ENCODE measurements around the gene NRXN3.

NRXN3 gene

GRCh38 chr14:79443602-79444001 lies 1273.4 kb downstream of the NRXN3 start:
- Histone ChIP-seq H3K4me3 (ENCODE audit: low read length) (no peak overlapping the region), H3K27me3 (ENCODE audit: control insufficient read depth, insufficient read depth, low read length) (no peaks in the 10 kb centered on the region), H3K36me3 (ENCODE audit: control insufficient read depth, insufficient read depth, low read length) (no peaks in the 10 kb centered on the region), H3K9ac (ENCODE audit: low read length) (no peak overlapping the region), H3K4me1 (ENCODE audit: control insufficient read depth, insufficient read depth, low read length) (no peaks in the 10 kb centered on the region), H3K9me3 (ENCODE audit: control insufficient read depth, low read length) (no peaks in the 10 kb centered on the region)

- Histone ChIP-seq H3K4me1 (ENCODE audit: control insufficient read depth, insufficient read depth, low read length) (no peaks in the 10 kb centered on the region), H3K36me3 (ENCODE audit: control insufficient read depth, insufficient read depth, low read length) (no peaks in the 10 kb centered on the region), H3K27me3 (ENCODE audit: control insufficient read depth, insufficient read depth, low read length) (no peaks in the 10 kb centered on the region), H3K9me3 (ENCODE audit: control insufficient read depth, low read length) (no peaks in the 10 kb centered on the region), H3K4me3 (ENCODE audit: low read length) (no peak overlapping the region), H3K9ac (ENCODE audit: low read length) (no peak overlapping the region)
Observed at GRCh38 chr14:79448960-79449359, 1278.8 kb downstream of the NRXN3 start.

DNA sequence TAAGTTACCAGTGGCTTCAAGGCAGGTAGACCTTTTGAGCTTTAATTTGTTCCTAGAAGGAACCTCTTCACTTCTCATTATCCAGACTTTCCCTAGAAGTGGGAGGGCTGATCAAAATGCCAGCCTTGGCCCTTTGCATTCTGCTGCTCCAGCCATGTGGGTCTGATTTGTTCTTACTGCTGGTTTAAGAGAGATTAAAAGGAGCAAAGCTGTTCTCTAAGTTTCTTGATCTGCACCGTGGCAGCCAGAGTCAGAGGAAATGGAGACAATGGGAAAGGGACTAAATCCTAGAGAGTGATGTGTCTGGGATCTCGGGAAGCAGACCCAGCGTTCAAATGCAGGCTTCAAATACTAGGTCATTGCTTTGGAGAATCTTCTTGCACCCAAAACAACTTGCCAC lies 1281.4 kb downstream of the NRXN3 start:
- Histone ChIP-seq H3K9ac (ENCODE audit: low read length) (no peak overlapping the region), H3K4me3 (ENCODE audit: low read length) (no peak overlapping the region), H3K27me3 (ENCODE audit: control insufficient read depth, insufficient read depth, low read length) (no peaks in the 10 kb centered on the region), H3K36me3 (ENCODE audit: control insufficient read depth, insufficient read depth, low read length) (no peaks in the 10 kb centered on the region), H3K9me3 (ENCODE audit: control insufficient read depth, low read length) (no peaks in the 10 kb centered on the region), H3K4me1 (ENCODE audit: control insufficient read depth, insufficient read depth, low read length) (no peaks in the 10 kb centered on the region)

- no peaks in the 10 kb centered on the region for H3K4me1 ChIP-seq (ENCODE audit: control insufficient read depth, insufficient read depth, low read length)
- no peaks in the 10 kb centered on the region for H3K27me3 ChIP-seq (ENCODE audit: control insufficient read depth, insufficient read depth, low read length)
Observed at GRCh38 chr14:79453276-79453675, 1283.1 kb downstream of the NRXN3 start.

DNA sequence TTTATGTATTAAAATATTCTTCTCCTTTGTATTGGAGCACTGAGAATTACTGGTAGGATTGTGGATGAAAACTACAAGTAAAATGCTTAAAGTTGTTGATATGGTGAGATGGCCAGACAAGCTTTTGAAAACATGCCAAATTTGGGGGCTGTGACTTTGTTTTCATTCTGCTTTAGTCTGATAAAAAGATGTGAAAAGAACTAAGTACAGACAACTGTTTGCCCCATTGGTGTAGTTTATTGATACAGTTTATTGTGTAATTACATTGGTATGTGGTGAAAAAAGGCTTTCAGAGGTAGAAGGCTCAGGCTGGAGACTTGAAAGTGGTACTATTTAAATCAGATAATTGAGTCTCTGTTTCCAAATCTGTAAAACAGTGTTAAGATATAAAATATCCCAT lies 1294.3 kb downstream of the NRXN3 start:
- Histone ChIP-seq H3K9me3 (ENCODE audit: control insufficient read depth, low read length) (no peaks in the 10 kb centered on the region), H3K4me1 (ENCODE audit: control insufficient read depth, insufficient read depth, low read length) (no peaks in the 10 kb centered on the region), H3K36me3 (ENCODE audit: control insufficient read depth, insufficient read depth, low read length) (no peaks in the 10 kb centered on the region), H3K4me3 (ENCODE audit: low read length) (no peak overlapping the region), H3K9ac (ENCODE audit: low read length) (no peak overlapping the region), H3K27me3 (ENCODE audit: control insufficient read depth, insufficient read depth, low read length) (no peaks in the 10 kb centered on the region)

More at GRCh38 chr14:79453276-79453675, 1283.1 kb downstream of the NRXN3 start:
- Histone ChIP-seq H3K9ac (ENCODE audit: low read length) (no peak overlapping the region), H3K36me3 (ENCODE audit: control insufficient read depth, insufficient read depth, low read length) (no peaks in the 10 kb centered on the region), H3K9me3 (ENCODE audit: control insufficient read depth, low read length) (no peaks in the 10 kb centered on the region), H3K4me3 (ENCODE audit: low read length) (no peak overlapping the region)

GRCh38 chr14:79465651-79466050 lies 1295.5 kb downstream of the NRXN3 start:
- Histone ChIP-seq H3K4me1 (ENCODE audit: control insufficient read depth, insufficient read depth, low read length) (no peaks in the 10 kb centered on the region), H3K9me3 (ENCODE audit: control insufficient read depth, low read length) (no peaks in the 10 kb centered on the region), H3K9ac (ENCODE audit: low read length) (no peak overlapping the region), H3K27me3 (ENCODE audit: control insufficient read depth, insufficient read depth, low read length) (no peaks in the 10 kb centered on the region), H3K4me3 (ENCODE audit: low read length) (no peak overlapping the region), H3K36me3 (ENCODE audit: control insufficient read depth, insufficient read depth, low read length) (no peaks in the 10 kb centered on the region)

GRCh38 chr14:79466938-79467527 lies 1296.9 kb downstream of the NRXN3 start:
- H3K4me1 ChIP-seq (ENCODE audit: control insufficient read depth, insufficient read depth, low read length): no peaks in the 10 kb centered on the region
- no peak overlapping the region for H3K4me3 ChIP-seq (ENCODE audit: low read length)
- no peaks in the 10 kb centered on the region for H3K9me3 ChIP-seq (ENCODE audit: control insufficient read depth, low read length)
- H3K9ac ChIP-seq (ENCODE audit: low read length): no peak overlapping the region
- H3K27me3 ChIP-seq (ENCODE audit: control insufficient read depth, insufficient read depth, low read length): no peaks in the 10 kb centered on the region
- H3K36me3 ChIP-seq (ENCODE audit: control insufficient read depth, insufficient read depth, low read length): no peaks in the 10 kb centered on the region

GRCh38 chr14:79467835-79468234 lies 1297.7 kb downstream of the NRXN3 start:
- H3K9ac ChIP-seq (ENCODE audit: low read length): no peak overlapping the region
- H3K36me3 ChIP-seq (ENCODE audit: control insufficient read depth, insufficient read depth, low read length): no peaks in the 10 kb centered on the region
- H3K4me1 ChIP-seq (ENCODE audit: control insufficient read depth, insufficient read depth, low read length): no peaks in the 10 kb centered on the region
- no peaks in the 10 kb centered on the region for H3K27me3 ChIP-seq (ENCODE audit: control insufficient read depth, insufficient read depth, low read length)
- no peaks in the 10 kb centered on the region for H3K9me3 ChIP-seq (ENCODE audit: control insufficient read depth, low read length)
- no peak overlapping the region for H3K4me3 ChIP-seq (ENCODE audit: low read length)

DNA sequence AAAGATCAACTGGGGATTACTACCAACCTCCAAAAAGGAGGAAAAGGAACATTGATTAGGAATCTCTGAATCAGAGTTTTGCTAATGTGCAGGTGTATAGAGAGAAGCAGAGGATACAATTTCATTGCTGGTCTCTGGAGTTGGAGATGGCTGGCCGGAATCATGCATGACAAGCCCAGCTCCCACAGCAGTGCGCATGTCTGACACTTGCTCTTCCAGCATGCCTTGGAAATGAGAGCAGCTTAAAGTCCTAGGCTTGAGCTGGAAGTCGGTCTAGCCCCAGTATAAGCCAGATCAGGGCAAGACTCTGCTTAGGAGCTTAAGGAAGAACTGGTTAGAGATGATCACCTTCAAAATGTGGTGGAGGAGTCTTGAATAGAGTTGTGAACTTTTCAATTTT lies 1298.3 kb downstream of the NRXN3 start:
- no peaks in the 10 kb centered on the region for H3K36me3 ChIP-seq (ENCODE audit: control insufficient read depth, insufficient read depth, low read length)
- no peak overlapping the region for H3K9ac ChIP-seq (ENCODE audit: low read length)
- H3K4me3 ChIP-seq (ENCODE audit: low read length): no peak overlapping the region
- no peaks in the 10 kb centered on the region for H3K27me3 ChIP-seq (ENCODE audit: control insufficient read depth, insufficient read depth, low read length)
- no peaks in the 10 kb centered on the region for H3K9me3 ChIP-seq (ENCODE audit: control insufficient read depth, low read length)
- no peaks in the 10 kb centered on the region for H3K4me1 ChIP-seq (ENCODE audit: control insufficient read depth, insufficient read depth, low read length)

DNA sequence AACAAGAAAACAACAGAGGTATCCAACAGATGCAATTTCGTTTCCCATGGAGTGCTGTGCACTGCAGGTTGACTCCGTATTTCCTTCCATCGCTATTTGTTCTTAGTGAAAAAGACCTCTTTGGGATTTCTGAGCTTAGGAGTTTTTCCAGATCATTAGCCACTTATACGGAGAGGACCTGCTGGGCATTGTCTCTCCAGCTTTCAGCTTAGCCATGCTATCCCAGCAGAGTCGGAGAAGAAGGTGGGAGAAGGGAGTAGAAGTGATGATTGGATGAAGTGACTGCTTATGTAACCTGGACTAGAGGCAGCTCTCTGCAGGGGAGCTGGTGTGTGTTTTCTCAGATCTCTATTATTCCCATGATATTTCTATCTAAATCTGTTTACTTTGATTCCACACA lies 1303.5 kb downstream of the NRXN3 start:
- no peaks in the 10 kb centered on the region for H3K9me3 ChIP-seq (ENCODE audit: control insufficient read depth, low read length)
- H3K9ac ChIP-seq (ENCODE audit: low read length): no peak overlapping the region
- no peaks in the 10 kb centered on the region for H3K36me3 ChIP-seq (ENCODE audit: control insufficient read depth, insufficient read depth, low read length)
- no peaks in the 10 kb centered on the region for H3K4me1 ChIP-seq (ENCODE audit: control insufficient read depth, insufficient read depth, low read length)
- H3K4me3 ChIP-seq (ENCODE audit: low read length): no peak overlapping the region
- H3K27me3 ChIP-seq (ENCODE audit: control insufficient read depth, insufficient read depth, low read length): no peaks in the 10 kb centered on the region

- H3K4me1 ChIP-seq (ENCODE audit: control insufficient read depth, insufficient read depth, low read length): no peaks in the 10 kb centered on the region
- no peak overlapping the region for H3K4me3 ChIP-seq (ENCODE audit: low read length)
- no peaks in the 10 kb centered on the region for H3K9me3 ChIP-seq (ENCODE audit: control insufficient read depth, low read length)
- H3K27me3 ChIP-seq (ENCODE audit: control insufficient read depth, insufficient read depth, low read length): no peaks in the 10 kb centered on the region
- no peak overlapping the region for H3K9ac ChIP-seq (ENCODE audit: low read length)
- no peaks in the 10 kb centered on the region for H3K36me3 ChIP-seq (ENCODE audit: control insufficient read depth, insufficient read depth, low read length)
Observed at GRCh38 chr14:79475887-79476532, 1305.8 kb downstream of the NRXN3 start.

DNA sequence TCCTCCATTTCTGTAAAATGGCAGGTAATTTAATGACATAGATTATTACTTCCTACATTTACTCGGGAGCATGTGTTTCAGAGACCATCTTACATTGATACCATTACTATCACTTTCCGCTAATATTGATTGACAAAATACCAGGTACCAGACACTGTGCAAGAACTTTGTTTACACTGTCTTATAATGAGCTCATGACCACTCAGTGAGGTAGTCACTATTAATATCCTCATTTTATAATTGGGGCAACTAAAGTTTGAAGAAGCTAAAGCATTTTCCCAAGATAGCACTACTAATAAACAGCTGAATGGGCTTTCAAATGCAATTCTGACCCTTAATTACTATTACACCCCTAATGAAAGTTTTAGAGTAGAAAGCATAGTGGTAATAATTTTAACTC lies 1306.4 kb downstream of the NRXN3 start:
- Histone ChIP-seq H3K4me3 (ENCODE audit: low read length) (no peak overlapping the region), H3K9ac (ENCODE audit: low read length) (no peak overlapping the region), H3K36me3 (ENCODE audit: control insufficient read depth, insufficient read depth, low read length) (no peaks in the 10 kb centered on the region), H3K4me1 (ENCODE audit: control insufficient read depth, insufficient read depth, low read length) (no peaks in the 10 kb centered on the region), H3K27me3 (ENCODE audit: control insufficient read depth, insufficient read depth, low read length) (no peaks in the 10 kb centered on the region), H3K9me3 (ENCODE audit: control insufficient read depth, low read length) (no peaks in the 10 kb centered on the region)

- Histone ChIP-seq H3K4me3 (ENCODE audit: low read length) (no peak overlapping the region), H3K9ac (ENCODE audit: low read length) (no peak overlapping the region), H3K4me1 (ENCODE audit: control insufficient read depth, insufficient read depth, low read length) (no peaks in the 10 kb centered on the region), H3K36me3 (ENCODE audit: control insufficient read depth, insufficient read depth, low read length) (no peaks in the 10 kb centered on the region), H3K9me3 (ENCODE audit: control insufficient read depth, low read length) (no peaks in the 10 kb centered on the region), H3K27me3 (ENCODE audit: control insufficient read depth, insufficient read depth, low read length) (no peaks in the 10 kb centered on the region)
Observed at GRCh38 chr14:79480212-79480611, 1310.0 kb downstream of the NRXN3 start.

Measured in mucosa of stomach (tissue), 1 donor.